Mesothelial cell of epicardium (in vitro differentiated cells): ENCODE data around the gene ARRDC2. TPM values are rescaled to one million over a fixed set of nuclear protein-coding genes. Genes with fewer than 3 reads are reported as not detected.

Experiments
- DNase-seq, 2 experiments: peaks; one replicate each; pipeline ENCODE4 v3.0.0; 2021; ENCODE audit warnings: low spot score in 2 of 2; ENCODE audit not compliant: unreplicated experiment in 2 of 2
- H3K27ac Mint-ChIP-seq: 2 replicates; pipeline ENCODE4 v1.8.0; 2021; ENCODE audit warnings: mixed read lengths
- H3K27me3 Mint-ChIP-seq: 2 replicates; pipeline ENCODE4 v1.8.0; 2021; ENCODE audit warnings: low read depth, mixed read lengths
- H3K36me3 Mint-ChIP-seq: 2 replicates; pipeline ENCODE4 v1.8.0; 2021; ENCODE audit warnings: mixed read lengths
- H3K4me1 Mint-ChIP-seq: 2 replicates; pipeline ENCODE4 v1.8.0; 2021; ENCODE audit warnings: mixed read lengths
- H3K4me3 Mint-ChIP-seq: 2 replicates; pipeline ENCODE4 v1.8.0; 2021; ENCODE audit warnings: mild to moderate bottlenecking, moderate library complexity, mixed read lengths
- H3K9me3 Mint-ChIP-seq: 2 replicates; pipeline ENCODE4 v1.8.0; 2021; ENCODE audit warnings: mixed read lengths
- CTCF ChIP-seq: fragments of 200-600 bp; sonication (generic); IDR thresholded peaks from one replicate; pipeline ENCODE4 v1.5.0; 2021; ENCODE audit warnings: antibody characterized with exemption; ENCODE audit not compliant: unreplicated experiment
- total RNA-seq: library from RNA; stranded (reverse); gene quantifications from 3 replicates; pipeline ENCODE4 v1.2.1, GENCODE V29; 2021

Gene ARRDC2
- total RNA-seq, 1 donor from 2014 or later = 4.0 TPM

GRCh38 chr19:17996826-17997316 is 11.1 kb upstream of the ARRDC2 start:
- H3K36me3 Mint-ChIP-seq = peaks cover 4% of the 10 kb centered on the region
- H3K27me3 Mint-ChIP-seq = peaks cover 23% of the 10 kb centered on the region
- H3K4me1 Mint-ChIP-seq = peaks cover 2% of the 10 kb centered on the region
- peak; percentile 75 to 94 for DNase-seq
- peak; percentile 96 for TF ChIP-seq CTCF
- no peak overlapping the region for H3K4me3 Mint-ChIP-seq
- H3K9me3 Mint-ChIP-seq = no peaks in the 10 kb centered on the region
- no peak overlapping the region for H3K27ac Mint-ChIP-seq

- peaks cover 36% of the 10 kb centered on the region for H3K27me3 Mint-ChIP-seq
- H3K36me3 Mint-ChIP-seq = peaks cover 4% of the 10 kb centered on the region
- DNase-seq = no peak
- H3K4me3 Mint-ChIP-seq = no peak overlapping the region
- peak; percentile 27 for TF ChIP-seq CTCF
- H3K9me3 Mint-ChIP-seq = no peaks in the 10 kb centered on the region
- peaks cover 2% of the 10 kb centered on the region for H3K4me1 Mint-ChIP-seq
- H3K27ac Mint-ChIP-seq = no peak overlapping the region
Observed at GRCh38 chr19:17997969-17998826, 9.8 kb upstream of the ARRDC2 start.

GRCh38 chr19:17998827-17999150 is 9.2 kb upstream of the ARRDC2 start:
- Mint-ChIP-seq H3K4me3 (no peak overlapping the region), H3K4me1 (peaks cover 2% of the 10 kb centered on the region), H3K9me3 (no peaks in the 10 kb centered on the region), H3K27me3 (peaks cover 42% of the 10 kb centered on the region), H3K27ac (no peak overlapping the region), H3K36me3 (peaks cover 4% of the 10 kb centered on the region)
- TF ChIP-seq CTCF = no peak
- no peak for DNase-seq

GRCh38 chr19:17999684-18000479 is 8.1 kb upstream of the ARRDC2 start:
- no peak for DNase-seq
- Mint-ChIP-seq H3K27me3 (peaks cover 43% of the 10 kb centered on the region), H3K27ac (no peak overlapping the region), H3K36me3 (peaks cover 4% of the 10 kb centered on the region), H3K4me1 (peaks cover 2% of the 10 kb centered on the region), H3K9me3 (no peaks in the 10 kb centered on the region), H3K4me3 (peak overlapping the region; percentile 58)
- TF ChIP-seq CTCF = no peak

GRCh38 chr19:18000480-18000914 is 7.5 kb upstream of the ARRDC2 start:
- no peak for DNase-seq
- no peak for TF ChIP-seq CTCF
- Mint-ChIP-seq H3K27ac (peak overlapping the region; percentile 29), H3K4me1 (peaks cover 2% of the 10 kb centered on the region), H3K27me3 (peaks cover 43% of the 10 kb centered on the region), H3K36me3 (peaks cover 4% of the 10 kb centered on the region), H3K9me3 (no peaks in the 10 kb centered on the region), H3K4me3 (peak overlapping the region; percentile 58)
